ENCODE data around the gene KMT2E.

DNA sequence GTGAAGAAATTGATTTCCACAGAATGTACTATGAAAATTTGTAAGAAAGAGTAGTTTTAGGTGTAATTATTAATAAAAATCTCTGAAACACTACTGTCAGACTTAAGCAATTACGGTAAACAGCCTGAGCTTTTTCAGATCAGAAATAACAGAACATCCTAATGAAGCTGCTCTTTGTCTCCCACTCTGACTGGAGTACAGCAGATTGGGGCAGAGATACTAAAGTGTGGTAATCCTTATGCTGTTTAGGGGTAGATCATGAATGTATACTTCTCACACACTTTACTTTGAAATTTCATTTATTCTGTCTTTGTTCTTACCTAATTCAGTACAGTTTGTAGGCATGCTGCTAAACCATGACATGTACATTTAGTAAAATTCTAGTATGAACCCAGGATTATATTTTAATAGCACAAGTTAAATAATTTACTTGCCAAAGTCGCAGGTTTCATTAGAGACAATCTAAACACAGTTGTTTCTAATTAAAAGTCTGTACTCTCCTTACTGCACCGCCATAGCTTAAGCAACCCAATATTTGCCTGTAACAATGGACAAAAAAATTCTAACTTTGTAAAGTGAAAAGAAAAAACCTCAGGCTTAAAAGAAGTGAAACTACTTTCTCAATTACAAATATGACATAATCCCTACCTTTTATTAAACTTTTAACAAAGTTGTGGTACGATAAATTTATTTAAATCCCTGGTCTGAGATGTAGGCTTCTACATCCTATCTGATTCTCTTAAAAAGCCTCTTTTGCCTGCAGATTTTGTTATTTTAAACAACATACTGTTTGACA lies 88.8 kb downstream of the KMT2E start:
- TF ChIP-seq POLR2A (IDR thresholded peaks at IDR 0.05) = no peak
- TF ChIP-seq, protein P1, sequence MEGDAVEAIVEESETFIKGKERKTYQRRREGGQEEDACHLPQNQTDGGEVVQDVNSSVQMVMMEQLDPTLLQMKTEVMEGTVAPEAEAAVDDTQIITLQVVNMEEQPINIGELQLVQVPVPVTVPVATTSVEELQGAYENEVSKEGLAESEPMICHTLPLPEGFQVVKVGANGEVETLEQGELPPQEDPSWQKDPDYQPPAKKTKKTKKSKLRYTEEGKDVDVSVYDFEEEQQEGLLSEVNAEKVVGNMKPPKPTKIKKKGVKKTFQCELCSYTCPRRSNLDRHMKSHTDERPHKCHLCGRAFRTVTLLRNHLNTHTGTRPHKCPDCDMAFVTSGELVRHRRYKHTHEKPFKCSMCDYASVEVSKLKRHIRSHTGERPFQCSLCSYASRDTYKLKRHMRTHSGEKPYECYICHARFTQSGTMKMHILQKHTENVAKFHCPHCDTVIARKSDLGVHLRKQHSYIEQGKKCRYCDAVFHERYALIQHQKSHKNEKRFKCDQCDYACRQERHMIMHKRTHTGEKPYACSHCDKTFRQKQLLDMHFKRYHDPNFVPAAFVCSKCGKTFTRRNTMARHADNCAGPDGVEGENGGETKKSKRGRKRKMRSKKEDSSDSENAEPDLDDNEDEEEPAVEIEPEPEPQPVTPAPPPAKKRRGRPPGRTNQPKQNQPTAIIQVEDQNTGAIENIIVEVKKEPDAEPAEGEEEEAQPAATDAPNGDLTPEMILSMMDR (IDR thresholded peaks at IDR 0.05) = no peak

All from prostate gland (tissue), 2 donors.